ENCODE data around the gene KRT3.
"Not testable (repeated sequence)": the region's sequence is repeated elsewhere in the genome, so short reads cannot be mapped to it uniquely, and the experiment has no call there.

KRT3 gene

DNA sequence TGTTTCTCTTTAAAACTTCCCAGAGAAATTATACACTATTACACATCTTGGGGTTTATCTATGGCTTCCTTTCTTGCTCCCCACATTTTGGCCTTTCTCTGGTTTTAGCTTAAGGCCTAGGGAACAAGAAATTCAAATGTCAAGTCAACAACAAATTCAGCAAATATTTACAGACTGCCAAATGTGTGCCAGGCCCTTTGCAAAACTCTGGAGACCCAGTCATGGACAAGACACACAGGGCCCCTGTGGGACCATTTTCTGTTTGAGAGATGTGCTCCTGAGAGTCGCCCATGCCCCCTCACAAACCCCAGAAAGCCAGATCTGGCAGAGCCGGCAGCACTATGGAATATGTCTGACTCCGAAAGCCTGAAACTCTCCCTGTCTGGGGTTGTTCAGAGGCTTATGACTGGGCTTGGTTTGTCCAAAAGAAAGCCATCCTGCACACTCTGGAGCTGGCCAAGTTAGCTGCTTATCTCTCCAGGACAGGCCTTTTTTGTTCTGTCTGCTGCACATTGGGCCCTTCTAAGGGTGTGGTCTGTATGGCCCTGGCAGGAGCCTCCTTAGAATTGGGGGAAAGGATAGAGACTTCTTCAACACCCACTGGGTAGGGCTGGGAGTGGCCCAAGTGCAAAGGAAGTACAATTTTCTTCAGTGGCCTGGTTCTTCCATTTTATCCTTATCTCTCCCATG is 1.1 kb upstream of the KRT3 start:
- DNase-seq = peak; percentile 86

DNA sequence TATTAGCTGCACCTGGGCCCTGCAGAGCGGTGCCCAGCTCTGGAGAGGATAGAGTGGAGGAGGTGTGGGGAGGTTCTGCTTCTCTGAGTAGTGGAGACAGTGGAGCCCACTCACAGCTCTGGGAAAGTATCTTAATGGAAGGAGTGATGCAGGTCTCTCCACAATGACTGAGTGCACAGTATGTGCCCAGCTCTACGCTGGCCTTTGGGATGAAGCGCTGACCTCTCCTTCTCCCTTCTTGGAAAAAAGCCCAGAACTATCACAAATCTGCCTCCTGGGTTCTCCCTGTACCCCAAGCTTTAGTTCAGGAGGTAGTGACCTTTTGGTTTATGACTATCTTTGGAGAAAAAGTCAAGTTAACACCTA is 495 bp upstream of the KRT3 start:
- DNase-seq = no peak

DNA sequence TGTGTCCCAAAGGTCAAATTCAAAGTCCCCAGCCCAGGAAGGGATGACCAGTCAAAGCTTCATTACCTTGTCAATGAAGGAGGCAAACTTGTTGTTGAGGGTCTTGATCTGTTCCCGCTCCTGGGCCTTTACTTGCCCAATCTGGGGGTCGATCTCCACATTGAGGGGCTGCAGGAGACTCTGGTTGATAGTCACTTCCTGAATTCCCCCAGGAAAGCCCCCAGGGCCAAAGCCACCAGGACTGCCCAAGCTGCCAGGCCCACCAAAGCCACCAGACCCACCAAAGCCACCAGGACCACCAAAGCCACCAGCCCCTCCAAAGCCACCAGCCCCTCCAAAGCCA is 614 bp downstream of the KRT3 start:
- not testable (repeated sequence) for DNase-seq

DNA sequence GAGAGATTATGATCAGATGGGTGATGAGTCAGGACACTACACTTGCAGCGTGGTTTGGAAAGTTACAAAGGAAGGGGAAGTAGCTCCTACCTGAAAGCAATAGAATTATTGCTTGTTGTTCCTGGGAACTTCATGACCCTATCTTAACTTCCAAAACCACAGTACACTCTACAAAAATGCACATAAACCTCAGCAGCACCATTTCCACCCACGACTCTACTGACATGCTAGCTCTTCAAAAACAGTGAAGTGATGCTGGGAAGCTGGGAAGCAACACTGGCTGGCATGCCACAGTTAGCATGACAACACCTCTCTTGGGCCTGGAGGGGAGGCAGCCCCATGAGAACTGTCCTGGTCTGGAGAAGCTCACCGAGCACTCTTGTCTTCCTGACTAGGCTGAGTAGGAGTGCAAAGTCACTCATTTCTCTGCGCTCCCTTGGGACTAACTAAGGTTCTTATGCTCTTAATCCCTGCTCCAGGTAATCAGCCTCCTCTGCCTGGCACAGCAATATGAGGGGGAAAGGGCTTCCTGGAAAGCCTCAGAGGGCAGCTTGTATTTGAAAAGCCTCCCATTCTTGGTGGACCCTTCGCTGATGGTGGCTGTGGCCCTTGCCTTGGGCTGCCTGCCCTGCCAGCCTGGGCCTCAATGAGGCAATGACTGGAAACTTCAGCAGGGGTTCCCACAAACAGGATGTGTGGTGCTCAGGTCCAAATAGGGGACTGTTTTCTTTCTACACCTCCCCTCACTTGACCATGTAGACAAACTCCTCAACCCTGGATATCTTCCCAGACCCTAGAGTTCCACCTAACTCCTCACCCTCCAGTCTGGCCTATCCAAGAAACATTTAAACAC is 1.2 kb downstream of the KRT3 start:
- DNase-seq = no peak

DNA sequence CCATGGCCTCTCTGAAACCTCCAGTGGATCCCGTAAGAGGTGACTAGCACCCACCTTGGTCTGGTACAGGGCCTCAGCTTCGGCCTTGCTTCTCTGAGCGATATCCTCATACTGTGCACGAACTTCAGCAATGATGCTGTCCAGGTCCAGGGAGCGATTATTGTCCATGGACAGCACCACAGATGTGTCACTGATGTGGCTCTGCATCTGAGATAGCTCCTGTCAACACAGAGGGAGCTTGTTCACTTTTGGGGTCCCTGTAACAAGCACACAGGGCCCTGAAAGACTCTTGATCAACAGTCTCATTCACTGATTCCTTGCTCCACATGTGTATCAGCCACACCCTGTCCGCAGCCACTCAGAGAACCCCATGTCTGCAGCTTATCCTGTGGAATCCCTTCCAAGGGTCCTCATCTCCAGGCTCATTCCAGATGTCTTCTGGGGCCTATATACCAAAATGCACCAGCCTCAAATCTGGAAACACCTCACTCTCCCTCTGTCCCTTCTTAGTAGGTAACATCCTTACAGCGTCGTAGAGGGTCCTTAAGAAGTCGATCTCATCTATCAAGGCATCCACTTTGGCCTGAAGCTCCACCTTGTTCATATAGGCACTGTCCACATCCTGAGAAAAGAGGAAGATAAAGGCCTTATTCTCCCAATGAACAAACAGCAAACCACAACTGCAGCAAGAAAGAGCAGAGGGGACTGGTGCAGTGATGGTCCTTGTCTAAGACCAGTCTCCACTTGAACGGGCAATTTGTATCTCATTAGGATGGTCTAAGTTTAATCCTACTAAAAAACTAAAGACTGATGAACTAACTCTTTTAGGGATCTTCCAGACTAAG is 3.5 kb downstream of the KRT3 start:
- no peak for DNase-seq

DNA sequence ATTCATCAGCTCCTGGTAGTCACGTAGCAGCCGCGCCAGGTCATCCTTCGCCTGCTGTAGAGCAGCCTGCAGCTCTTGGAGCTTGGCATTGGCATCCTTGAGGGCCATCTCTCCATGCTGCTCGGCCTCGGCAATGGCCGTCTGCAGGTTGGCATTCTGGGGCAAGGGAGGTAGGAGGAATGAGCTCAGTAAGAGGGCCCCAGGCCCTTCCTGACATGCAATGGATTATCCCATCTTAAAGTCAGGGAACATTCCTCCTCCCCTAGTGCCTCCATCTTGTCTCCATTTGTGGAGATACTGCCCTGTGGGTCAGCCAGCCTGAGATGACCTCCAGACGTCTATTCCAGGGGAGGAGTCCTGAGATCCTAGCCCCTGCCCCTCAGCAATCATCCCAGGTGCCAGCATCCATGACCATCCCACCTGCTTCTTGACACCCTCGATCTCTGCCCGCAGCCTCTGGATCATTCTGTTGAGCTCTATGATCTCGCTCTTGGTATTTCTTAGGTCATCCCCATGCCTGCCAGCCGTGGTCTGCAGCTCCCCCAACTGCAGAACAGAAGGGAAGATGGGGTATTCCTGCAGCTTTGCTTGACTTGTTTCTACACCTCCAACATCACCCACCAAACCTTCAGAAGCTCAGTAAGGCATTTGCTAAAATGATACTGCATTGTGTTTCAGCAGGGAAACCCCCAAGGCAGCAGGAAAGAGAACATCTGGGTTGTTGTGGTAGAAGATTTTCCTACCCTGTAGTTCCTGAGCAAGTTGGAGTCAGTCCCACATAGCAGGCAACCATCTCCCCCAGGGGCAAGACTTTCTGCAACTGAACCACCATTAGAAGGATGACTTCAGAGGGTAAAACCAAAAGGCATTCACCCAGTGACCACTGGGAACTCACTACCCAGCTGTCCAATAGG is 4.4 kb downstream of the KRT3 start:
- DNase-seq = no peak

DNA sequence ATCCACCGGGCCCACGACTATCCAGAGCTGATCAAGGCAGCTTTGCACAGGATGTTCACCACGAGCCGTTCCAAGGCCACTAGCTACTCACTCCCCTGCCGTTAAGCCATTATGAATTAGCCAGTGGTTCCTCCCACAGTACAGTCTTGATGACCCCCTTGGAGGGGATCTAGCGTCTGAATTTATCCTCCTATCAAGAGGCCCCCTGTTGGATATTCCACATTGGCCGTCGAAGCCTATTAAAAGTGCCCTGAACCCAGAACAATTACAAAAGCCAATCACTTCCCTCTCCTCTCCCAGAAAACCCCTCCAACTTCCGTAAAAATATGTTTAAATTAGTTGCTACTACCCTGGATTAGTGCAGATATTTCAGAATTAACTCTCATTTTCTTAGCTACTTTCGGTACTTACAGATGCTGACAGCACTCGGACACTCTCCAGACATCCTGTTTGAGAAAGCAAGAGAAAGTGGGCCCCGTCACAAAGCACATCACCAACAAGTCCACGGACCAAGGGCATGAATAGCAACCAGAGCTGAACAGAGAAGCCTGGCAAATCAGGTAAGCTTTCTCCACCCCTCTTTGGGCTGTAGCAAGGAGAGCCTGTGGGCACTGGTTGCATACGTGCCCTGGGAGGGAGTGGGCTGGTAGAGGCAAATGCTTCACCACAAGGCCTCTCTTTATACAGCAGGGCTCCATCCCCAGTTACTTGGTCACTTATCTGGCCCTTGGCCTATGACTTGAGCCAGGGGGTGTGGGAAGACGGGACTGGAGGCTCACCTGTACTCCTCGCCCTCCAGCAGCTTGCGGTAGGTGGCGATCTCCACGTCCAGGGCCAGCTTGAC is 5.3 kb downstream of the KRT3 start:
- DNase-seq = no peak

DNA sequence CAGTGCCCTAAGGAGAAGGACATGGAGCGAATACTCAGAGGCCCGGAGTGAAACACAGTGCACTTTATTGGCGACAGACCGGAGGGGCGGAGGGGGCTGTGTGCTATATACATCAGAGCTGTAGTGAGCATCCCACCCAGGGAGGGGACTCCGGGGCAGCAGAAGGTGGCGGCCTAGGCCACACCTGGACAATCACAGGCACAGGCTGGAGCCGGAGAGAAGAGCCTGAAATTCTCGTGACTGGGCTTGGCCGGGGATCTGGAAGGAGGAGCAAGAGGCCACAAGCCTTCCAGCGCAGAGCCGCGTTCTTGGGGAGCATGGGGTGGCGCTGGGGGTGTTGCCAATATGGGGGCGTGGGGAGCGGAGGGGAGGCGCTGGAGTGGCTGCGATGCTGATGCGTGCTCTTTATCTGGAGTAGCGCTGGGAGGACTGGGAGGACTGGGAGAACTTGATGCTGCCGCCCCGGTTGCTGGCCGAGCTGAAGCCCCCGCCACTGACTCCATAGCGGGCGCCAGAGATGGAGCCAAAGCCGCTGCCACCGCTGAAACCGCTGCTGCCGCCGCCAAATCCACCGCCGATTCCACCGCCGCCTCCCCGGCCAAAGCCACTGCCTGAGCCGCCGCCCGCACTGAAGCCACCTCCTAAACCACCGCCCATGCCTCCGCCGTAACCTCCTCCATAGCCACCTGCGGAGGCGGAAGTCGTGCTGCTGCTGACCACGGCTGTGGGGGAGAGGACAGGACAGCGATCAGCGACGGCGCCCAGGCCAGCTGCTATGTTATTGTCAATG is 6.1 kb downstream of the KRT3 start:
- DNase-seq = no peak

DNA sequence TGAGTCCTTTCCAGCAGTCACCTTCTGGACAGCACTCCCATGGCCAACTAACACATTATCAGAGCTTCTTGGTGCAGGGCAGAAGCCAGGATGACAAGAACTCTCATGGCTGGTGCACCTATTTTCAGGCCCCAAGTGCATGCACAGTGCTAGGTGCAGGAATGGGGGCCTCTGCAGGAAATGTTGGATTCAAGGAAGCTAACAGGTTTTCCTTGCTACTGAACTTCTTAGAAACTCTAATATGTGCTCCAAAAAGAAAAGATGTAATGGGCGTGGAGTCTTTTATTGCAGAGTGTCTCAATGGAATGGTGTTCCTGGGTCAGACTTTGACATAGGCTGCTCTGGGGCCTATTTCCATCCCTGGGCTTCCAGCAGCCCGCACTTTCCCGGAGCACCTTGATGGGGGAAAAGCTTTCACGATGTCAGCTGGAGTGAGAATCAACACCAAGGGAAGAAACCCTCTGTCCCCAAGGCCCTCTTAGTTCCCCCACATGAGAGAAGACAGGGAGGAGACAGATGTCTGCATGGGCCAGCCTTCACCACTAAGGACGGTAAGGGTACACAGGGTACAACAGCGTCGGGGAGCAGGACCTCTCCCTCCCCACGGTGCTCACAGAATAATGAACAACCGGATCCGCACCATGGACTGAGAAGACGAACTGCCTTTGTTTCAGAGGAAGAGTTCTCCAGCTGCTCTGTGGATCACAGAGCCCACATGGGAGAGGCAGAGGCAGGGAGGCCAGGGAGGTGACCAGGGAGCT is 6.9 kb downstream of the KRT3 start:
- no peak for DNase-seq

DNA sequence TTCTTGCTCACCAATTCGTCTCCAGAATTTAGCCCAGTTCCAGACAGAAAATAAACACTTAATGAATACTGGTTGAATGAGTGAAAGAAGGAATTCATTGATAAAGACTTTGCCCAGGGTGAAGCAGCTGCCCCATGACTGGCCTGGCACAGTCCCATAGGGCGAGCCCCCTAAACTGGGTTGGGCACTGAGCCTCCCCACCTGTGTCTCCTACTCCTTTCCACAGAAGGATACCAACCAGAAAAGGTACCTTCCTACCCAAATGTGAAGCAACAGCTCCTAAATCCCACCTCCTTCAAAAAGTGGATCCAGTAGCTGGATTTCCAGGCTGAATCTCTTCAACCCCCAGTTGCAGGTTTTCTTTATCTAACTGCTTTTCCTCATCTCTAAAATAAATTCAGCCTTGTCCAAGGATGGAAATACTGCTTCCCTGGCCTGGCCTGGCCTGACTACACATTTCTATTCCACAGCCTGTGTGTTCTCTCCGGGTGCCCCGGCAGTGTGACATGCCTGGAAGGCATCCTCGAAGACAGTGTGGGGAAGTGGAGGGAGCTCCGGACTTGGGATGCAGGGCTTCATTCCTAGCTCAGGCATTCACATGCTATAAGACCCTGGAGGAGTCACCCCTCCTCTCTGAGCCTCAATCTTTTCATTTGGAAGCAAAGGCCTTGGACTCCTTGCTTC is 7.6 kb downstream of the KRT3 start:
- DNase-seq = no peak

DNA sequence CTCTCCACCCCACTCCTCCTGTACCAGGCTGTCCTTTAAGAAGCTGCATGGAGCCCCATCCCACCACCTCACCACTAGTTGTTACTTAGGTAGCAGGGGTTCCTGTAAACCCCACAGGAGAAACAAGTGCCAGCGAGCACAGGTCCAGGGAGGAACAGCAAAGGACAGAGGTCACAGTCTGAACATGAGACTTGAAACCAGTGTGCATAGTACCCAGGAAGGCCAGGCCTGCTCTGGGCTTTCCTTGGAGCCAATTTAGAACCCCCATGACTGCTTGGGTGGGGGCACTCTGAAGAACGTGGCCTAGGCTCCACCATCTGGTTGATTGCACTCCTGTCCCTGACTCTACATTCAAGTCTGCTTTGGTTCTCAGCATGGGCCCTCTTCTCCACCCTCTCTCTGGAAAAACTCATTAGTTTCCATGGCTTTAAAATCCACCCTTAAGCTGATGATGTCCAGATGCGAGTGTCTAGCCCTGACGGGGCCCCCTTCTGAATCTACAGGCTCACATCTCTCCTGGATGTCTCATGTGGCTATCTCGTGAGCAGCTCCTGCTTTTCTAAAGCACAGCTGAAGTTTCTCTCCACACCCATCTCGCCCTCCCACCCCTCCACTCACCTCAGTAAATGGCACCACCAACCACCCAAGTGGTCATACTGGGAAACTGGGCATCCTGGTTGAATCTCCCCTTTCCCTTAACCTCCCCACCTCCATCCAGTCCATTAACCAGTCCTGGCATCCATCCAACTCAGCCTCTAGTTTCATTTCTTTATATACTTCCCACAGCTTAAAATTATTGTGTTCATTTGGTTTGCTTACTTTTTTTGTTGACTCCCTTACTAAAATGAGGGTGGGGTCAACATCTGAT is 8.4 kb downstream of the KRT3 start:
- DNase-seq = peak; percentile 7

DNA sequence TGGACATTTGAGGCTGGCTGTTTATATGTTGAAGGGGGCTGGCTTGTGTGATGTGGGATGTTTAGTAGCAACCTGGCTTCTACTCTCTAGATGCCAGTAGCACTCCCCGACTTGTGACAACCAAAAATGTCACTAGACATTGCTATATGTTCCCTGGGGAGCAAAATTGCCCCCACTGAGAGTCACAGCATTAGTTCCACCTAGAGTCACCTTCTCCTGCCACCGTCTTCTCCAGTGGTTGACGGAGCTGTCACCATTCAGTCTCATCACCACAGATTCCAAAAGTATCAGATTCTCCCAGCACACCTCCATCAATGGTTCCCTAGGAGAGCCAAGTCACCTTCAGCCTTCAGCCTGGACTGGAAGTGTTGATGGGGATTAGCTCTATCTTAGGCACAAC is 11.0 kb downstream of the KRT3 start:
- DNase-seq = no peak

DNA sequence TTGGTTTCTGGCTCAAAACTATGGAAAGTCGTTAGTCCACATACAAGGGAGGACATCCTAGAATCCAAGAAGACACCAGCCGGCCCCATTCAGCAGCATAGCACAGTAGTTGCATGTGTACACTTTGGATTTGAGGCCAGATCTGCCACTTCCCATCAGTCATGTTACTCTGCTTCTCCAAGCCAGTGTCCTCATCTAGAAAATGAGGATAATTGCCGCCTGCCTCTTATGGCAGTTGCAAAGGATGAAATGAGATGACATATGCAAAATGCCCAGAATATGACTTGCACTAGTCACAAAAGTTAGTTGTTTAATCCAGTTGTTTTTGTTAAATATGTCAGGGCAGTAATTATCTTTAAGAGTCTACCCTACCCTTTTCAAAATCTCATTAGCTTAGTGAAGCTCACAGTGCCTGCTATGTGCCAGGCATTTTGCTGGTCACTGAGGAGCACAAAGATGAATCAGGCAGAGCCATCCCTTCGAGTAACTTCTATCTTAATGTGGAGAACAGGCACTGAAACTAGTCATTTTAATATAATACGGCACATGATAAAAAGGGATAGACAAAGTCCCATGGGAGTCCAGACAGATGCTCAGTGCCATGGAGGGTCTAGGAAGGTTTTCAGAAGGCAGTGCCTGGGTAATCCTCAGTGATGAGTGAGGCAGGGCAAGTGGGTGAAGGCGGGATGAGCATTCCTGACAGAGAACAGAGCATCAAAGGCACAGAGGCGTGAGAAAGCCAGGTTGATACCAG is 12.2 kb downstream of the KRT3 start:
- no peak for DNase-seq

DNA sequence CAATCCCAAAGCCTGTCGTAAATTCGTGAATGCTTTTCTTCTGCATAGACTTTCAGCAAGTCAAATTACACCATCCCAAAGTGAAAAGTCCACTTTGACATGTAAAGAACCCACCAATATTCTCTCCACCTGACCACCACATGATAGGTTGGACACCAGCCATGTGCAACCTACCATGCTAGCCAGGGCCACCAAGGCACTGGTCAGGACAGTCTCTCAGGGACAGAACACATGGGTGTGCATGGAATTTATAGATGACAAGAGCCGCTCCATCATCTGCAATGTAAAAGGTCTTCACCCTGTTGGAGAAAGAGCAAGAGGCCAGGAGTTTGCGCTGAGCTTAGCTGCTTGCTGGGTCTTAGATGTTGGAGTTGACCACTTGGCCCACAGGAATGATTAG is 13.4 kb downstream of the KRT3 start:
- DNase-seq = no peak

DNA sequence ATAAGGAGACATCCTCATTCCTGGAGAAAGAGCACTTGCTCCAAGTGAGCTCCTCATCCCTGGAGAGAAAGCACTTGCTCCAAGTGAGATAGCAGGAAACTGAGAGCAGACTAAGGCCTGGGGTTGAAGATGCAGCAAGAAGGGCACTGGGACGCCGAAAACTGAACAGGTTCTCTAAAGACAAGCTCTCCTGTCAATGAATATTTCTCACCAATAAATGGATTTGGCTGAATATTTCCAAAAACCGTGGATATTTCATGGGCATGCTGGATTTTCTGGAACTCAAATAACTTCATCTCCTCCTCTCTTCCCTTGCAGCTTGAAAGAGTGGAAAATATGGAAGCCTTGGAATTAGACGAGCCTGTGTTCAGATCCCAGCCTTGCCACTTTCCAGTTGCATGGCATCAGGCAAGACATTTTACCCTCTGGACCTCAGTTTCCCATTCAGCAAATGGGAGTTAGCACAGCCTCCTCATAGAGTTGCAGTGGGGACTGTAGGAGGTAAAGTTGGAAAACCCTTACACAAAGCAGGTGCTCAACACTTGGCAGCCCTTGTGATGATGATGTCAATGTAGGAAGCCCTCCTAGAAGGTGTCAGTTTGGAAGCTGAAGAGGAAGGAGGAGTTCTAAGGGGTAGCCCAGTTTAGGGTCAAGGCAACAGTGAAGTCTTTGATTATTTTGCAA is 14.4 kb downstream of the KRT3 start:
- no peak for DNase-seq

DNA sequence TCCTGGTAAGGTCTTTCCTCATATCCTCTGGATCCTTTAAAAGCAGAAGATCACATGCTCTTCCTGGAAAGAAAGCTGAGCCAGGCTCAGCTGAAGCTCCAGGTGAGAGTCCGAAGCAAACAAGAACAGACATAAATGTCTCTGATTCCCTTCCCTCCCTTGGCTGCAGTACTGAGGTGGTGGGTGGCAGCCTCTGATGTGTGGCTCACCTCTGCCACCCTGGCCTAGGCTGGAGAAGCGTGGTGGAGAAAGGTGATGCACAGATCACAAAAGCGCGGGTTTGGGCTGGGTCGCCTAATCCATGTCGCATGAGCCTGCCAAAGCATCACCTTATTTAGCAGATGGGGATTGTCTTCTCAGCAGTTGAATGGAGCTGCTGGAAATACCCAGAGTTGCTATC is 16.0 kb downstream of the KRT3 start:
- no peak for DNase-seq

DNA sequence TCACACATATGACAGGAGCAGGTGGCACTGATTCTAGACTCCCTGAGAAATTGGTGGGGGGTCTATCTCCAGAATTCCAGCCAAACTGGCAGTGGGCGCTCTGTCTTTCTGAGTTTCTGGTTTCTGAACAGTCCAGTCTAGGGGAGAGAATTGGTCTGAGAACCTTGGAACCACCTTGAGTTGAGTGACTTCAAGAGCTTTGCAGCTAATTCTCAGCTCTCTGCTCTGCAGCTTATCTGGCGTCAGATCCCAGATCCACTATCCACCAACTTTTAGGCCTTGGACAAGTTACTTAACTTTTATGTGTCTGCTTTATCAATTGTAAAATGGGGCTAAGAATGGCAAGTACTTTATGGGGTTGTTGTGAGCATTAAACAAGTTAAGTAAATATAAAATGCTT is 17.1 kb downstream of the KRT3 start:
- no peak for DNase-seq

Data from OCI-M1 (cell line).